HAP-1 (cell line): Measurements from ENCODE around the gene SMCHD1.

ENCODE experiments used
- DNase-seq, 2 experiments: peaks; one replicate each; pipeline ENCODE4 v3.0.0-alpha.2; 2016 to 2020; ENCODE audit warnings: low spot score in 2 of 2
- H3K27me3 ChIP-seq: fragments of 250-450 bp; sonication (Bioruptor Pico); 2 replicates; pipeline ENCODE4 v1.5.1; 2020; ENCODE audit warnings: low read depth, mild to moderate bottlenecking, moderate library complexity
- H3K36me3 ChIP-seq: fragments of 250-450 bp; sonication (Bioruptor Pico); replicated peaks from 2 replicates; pipeline ENCODE4 v1.5.1; 2020; ENCODE audit warnings: mild to moderate bottlenecking
- H3K4me1 ChIP-seq: fragments of 250-450 bp; sonication (Bioruptor Pico); 2 replicates; pipeline ENCODE4 v1.5.1; 2020; ENCODE audit warnings: mild to moderate bottlenecking
- H3K4me3 ChIP-seq: fragments of 250-450 bp; sonication (Bioruptor Pico); 2 replicates; pipeline ENCODE4 v1.5.1; 2020; ENCODE audit warnings: mild to moderate bottlenecking, moderate library complexity
- H3K9me3 ChIP-seq: fragments of 250-450 bp; sonication (Bioruptor Pico); 2 replicates; pipeline ENCODE4 v1.5.1; 2020; ENCODE audit warnings: mild to moderate bottlenecking, moderate library complexity
- in situ Hi-C: fragments of 300-500 bp; cut with MboI; formaldehyde crosslinking; loops from 3 replicates; pipeline ENCODE4 v1.14.3; 2020; ENCODE audit warnings: low sequenced_read_pairs, inconsistent platforms, mixed read lengths

SMCHD1 gene

DNA sequence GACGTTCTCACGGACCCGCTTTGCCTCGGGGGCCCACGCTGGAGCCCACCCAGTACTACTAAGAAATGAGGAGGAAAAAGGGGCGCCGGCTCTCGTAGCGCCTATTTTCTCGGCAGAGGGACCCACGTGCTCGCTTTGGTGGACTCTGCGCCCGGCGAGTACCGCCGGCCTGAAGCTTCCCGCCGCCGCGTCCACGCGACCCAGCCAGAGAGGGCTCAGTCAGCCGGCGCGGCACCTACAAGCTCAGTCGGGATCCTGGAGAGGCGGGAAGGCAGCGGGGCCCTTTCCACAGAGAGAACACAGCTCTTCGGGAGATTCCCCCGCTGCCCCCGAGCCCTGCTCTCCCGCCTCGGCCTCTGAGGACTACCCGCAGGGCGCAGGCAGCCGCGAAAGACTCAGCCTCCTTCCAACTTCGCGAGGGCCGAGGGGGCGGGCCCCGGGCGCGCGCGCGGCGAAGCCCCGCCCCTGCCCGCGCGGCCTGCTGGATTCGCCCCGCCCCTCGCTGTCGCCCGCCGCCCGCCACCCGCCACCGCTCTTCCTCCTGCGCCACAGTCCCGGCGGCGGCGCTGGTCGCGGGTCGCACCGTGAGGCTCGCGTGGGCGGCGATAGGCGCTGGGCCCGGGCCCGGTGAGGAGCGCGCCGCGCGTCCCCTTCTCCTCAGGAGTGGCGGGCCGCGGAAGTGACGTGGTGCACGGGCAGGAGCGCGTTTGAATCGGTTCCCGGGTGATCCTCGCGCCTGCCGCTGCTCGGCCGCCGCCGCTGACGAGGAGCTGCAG is at the start of gene SMCHD1:
Gene SMCHD1, plus strand, starts transcription at position 549 of the 776 bp plus-strand sequence. CDS start 350 bp downstream, outside the sequence.
- peaks cover 17% of the 10 kb centered on the region for H3K4me1 ChIP-seq
- H3K4me3 ChIP-seq: peak within 1 kb of the TSS; percentile 82
- no peaks in the 10 kb centered on the region for H3K9me3 ChIP-seq
- peak; percentile 69 to 86 for DNase-seq
- no peaks in the 10 kb centered on the region for H3K27me3 ChIP-seq
- in situ Hi-C loops: no loop called here
- H3K36me3 ChIP-seq: no peaks in the 10 kb centered on the region

DNA sequence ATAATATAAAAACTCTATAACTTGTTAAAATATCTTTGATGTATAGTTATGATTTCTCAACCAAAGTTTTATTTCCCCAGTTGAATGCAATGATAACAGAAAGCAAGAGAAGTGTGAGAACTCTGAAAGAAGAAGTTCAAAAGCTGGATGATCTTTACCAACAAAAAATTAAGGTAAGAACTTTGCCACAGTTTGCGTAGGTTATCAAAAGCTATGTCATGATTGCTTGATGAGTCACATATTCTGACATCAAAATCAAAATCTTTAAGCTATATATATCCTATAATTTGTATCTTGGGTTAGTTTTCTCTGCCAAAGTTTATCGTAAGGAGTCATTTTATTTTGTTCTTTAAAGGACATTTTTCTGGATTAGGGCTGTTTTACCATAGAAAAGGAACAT is 49.2 kb upstream of the SMCHD1 start:
- no peak for DNase-seq
- Histone ChIP-seq H3K4me1 (0 out of 2 replicates have a peak, but pooled peaks cover 2% of the 10 kb centered on the region), H3K9me3 (no peaks in the 10 kb centered on the region), H3K27me3 (no peaks in the 10 kb centered on the region), H3K4me3 (no peak overlapping the region), H3K36me3 (peaks cover 94% of the 10 kb centered on the region)
- in situ Hi-C loops: no loop called here

DNA sequence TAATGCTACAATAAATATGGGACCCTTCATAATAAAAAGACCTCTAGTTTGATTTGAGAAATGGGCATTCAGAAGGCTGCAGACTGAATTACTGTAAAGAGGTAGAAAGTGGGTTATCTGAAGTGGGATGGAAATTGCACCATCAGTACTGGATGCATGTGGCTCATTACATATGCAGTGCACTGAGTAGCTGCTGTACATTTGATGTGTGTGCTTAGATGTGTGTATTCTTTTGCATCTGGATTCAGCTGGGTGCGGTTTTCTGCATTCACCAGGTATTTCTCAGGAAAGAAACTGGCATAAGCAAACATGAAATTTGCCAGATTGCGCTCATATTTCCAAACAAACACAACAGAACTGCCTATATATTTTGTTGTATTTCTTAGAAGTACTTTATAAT is 45.9 kb upstream of the SMCHD1 start:
- in situ Hi-C loops: no loop called here
- no peaks in the 10 kb centered on the region for H3K9me3 ChIP-seq
- H3K27me3 ChIP-seq: no peaks in the 10 kb centered on the region
- DNase-seq: no peak
- H3K4me1 ChIP-seq: 0 out of 2 replicates have a peak, but pooled peaks cover 2% of the 10 kb centered on the region
- peaks cover 91% of the 10 kb centered on the region for H3K36me3 ChIP-seq
- H3K4me3 ChIP-seq: no peak overlapping the region

DNA sequence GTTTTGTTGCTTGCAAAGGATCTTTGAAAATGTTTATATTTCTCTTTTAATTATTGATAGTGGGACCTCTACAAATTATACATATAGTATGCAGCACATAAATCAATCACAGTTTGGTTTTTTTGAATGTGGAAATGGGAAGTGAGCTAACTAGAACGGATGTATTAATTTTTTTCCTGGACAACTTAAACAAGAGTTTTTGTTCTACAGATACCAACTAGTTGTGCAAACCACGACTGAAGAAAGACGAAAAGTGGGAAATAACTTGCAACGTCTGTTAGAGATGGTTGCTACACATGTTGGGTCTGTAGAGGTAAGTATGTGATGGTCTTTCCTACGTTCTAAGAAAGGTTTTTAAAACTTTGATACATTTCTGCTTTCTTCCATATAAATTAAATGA is 45.0 kb upstream of the SMCHD1 start:
- in situ Hi-C loops: no loop called here
- Histone ChIP-seq H3K4me1 (0 out of 2 replicates have a peak, but pooled peaks cover 2% of the 10 kb centered on the region), H3K9me3 (no peaks in the 10 kb centered on the region), H3K27me3 (no peaks in the 10 kb centered on the region), H3K36me3 (peaks cover 91% of the 10 kb centered on the region), H3K4me3 (no peak overlapping the region)
- DNase-seq: no peak

DNA sequence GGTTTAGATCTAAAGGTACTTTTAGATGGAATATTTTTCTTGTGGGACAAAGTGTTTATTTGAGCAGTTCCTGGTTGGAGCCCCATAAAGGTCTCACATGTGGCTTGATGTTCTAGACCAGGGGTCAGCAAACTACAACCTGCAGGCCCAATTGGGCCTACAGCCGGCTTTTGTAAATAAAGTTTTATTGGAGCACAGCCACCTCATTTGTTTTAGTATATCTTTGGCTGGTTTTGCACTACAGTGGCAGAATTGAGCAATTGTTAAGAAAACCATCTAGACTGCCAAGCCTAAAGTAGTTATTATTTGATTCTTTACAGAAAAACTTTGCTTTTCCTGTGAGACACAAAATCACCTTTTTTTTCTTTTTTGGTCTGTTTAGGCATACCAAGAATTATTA is 42.5 kb upstream of the SMCHD1 start:
- DNase-seq: no peak
- Histone ChIP-seq H3K9me3 (no peaks in the 10 kb centered on the region), H3K4me3 (no peak overlapping the region), H3K27me3 (no peaks in the 10 kb centered on the region), H3K4me1 (peaks cover 10% of the 10 kb centered on the region), H3K36me3 (peaks cover 89% of the 10 kb centered on the region)
- in situ Hi-C loops: no loop called here

DNA sequence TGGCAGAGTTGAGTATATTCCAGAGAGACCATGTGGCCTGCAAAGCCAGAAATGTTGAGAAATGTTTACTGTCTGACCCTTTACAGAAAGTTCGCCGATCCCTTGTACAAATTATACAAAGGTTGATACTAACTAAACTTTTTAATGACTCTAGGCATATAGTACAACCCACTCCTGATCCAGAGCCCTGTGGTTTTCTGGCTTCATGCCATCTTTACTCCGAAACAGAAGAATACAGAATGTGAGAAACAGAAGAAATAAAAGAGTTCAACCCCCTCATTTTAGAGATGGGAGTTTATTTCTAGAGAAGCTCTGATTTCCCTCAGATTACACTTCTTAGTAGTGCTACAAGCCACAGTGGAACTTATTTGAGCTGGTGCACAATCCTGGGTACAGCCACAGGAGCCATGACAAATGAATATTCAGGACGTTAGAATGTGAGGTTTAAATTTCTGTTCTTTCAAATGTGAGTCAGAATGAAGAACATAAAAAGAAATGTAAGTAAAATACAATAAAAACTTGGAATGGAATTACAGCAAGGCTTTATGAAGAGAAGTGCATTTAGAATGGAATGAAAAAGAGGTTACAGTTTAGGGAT is 38.0 kb upstream of the SMCHD1 start:
- no peaks in the 10 kb centered on the region for H3K27me3 ChIP-seq
- no peak overlapping the region for H3K4me3 ChIP-seq
- H3K4me1 ChIP-seq: peaks cover 9% of the 10 kb centered on the region
- no peaks in the 10 kb centered on the region for H3K9me3 ChIP-seq
- H3K36me3 ChIP-seq: peaks cover 46% of the 10 kb centered on the region
- DNase-seq: no peak
- in situ Hi-C loops: no loop called here

DNA sequence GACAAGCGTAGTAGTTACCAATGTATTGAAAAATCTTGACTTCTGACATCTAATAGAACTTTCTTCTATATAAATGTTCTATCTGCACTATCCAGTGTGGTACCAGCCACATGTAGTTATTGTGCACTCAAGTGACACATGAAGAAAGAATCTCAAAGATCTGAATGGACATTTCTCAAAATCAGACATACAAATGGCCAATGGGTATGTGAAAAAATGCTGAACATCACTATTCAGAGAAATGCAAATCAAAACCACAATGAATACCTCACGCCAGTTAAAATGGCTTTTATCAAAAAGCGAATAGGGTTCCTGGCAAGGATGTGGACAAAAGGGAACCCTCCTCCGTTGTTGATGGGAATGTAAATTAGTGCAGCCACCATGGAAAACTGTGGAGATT is 37.5 kb upstream of the SMCHD1 start:
- H3K9me3 ChIP-seq: no peaks in the 10 kb centered on the region
- in situ Hi-C loops: no loop called here
- DNase-seq: peak in 1 of 2 experiments; percentile 55

DNA sequence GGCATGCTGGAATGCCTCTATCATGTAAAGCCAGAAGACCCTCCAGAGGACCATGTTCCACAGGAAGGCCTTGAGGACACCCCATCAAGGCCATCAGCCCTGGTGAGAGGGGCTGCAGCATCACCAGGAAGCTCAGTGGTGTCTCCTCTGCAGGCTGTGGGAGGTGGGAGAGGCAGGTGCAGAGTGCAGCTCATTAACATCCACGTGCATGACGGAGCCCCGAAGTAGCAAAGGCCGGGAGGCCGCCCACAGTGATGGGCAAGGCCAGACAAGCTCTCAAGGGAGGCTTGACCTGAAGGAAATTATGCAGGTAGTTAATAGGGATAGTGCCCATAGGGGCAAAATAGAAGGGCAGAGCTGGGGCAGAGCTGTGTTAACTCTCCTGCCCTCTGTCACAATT is 30.3 kb upstream of the SMCHD1 start:
- H3K27me3 ChIP-seq: no peaks in the 10 kb centered on the region
- no peak for DNase-seq
- H3K4me3 ChIP-seq: no peak overlapping the region
- no peaks in the 10 kb centered on the region for H3K9me3 ChIP-seq
- H3K36me3 ChIP-seq: no peaks in the 10 kb centered on the region
- no peaks in the 10 kb centered on the region for H3K4me1 ChIP-seq
- in situ Hi-C loops: no loop called here

More for the DNA sequence above, 37.5 kb upstream of the SMCHD1 start:
- peaks cover 41% of the 10 kb centered on the region for H3K36me3 ChIP-seq
- H3K4me3 ChIP-seq: no peak overlapping the region
- H3K27me3 ChIP-seq: no peaks in the 10 kb centered on the region
- H3K4me1 ChIP-seq: peaks cover 9% of the 10 kb centered on the region

DNA sequence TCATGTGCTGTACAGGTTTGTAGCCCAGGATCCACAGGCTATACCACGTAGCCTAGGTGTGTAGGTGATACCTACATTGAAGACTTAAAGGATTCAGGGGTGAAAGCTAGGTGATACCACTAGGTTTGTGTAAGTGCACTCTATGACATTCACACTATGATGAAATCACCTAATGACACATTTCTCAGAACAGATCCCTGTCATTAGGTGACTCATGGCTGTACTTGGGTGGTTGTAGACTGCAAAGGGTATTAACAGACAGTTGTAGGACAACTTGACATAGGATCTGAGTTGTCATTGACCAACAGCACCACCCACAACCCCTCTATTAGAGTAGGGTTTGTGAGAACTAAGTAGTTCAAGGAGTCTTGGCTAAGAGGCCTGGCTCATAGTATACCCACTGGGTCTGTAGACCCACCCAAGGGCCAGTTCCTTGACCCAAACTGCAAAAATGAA is 27.7 kb upstream of the SMCHD1 start:
- in situ Hi-C loops: no loop called here
- Histone ChIP-seq H3K4me3 (no peak overlapping the region), H3K4me1 (no peaks in the 10 kb centered on the region), H3K36me3 (no peaks in the 10 kb centered on the region), H3K27me3 (no peaks in the 10 kb centered on the region), H3K9me3 (no peaks in the 10 kb centered on the region)
- no peak for DNase-seq

DNA sequence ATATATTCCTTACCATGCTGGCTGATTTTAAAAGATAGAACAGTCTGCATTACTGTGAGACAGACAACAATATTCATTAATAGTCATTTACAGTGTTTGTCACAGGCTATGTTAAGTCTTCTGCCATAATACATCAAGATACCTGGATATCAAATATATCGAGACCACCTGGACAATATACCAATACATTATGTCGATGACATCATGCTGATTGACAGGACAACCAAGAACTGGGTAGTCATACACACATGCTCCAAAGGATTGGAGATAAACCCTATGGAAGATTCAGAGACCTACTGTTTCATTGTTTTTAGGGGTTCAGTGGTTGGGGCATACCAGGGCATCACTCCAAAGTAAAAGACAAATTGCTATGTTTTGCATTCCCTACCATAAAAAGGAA is 26.5 kb upstream of the SMCHD1 start:
- Histone ChIP-seq H3K4me3 (no peak overlapping the region), H3K9me3 (no peaks in the 10 kb centered on the region), H3K27me3 (no peaks in the 10 kb centered on the region), H3K4me1 (no peaks in the 10 kb centered on the region), H3K36me3 (no peaks in the 10 kb centered on the region)
- in situ Hi-C loops: no loop called here
- no peak for DNase-seq

DNA sequence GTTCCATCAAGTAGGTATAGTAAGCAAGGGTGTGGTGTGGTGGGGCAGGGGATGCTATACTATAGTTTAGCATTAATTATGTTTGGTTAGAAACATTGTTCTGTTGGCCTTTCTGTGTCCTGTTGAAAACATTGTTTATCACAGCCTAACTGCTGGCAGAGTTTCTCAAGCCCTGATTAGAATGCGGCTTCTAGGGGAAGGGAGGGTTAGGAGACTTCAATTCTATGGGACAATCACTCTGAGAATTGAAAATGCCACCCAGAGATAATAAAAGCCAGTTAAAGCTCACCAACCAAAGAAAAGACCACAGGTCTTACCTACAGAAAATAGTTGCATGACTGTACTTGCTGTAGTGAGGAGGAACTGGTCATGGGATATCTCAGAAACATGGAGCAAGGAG is 19.9 kb upstream of the SMCHD1 start:
- in situ Hi-C loops: no loop called here
- no peak for DNase-seq
- Histone ChIP-seq H3K4me1 (no peaks in the 10 kb centered on the region), H3K4me3 (no peak overlapping the region), H3K36me3 (no peaks in the 10 kb centered on the region), H3K27me3 (no peaks in the 10 kb centered on the region), H3K9me3 (0 out of 2 replicates have a peak, but pooled peaks cover 2% of the 10 kb centered on the region)

DNA sequence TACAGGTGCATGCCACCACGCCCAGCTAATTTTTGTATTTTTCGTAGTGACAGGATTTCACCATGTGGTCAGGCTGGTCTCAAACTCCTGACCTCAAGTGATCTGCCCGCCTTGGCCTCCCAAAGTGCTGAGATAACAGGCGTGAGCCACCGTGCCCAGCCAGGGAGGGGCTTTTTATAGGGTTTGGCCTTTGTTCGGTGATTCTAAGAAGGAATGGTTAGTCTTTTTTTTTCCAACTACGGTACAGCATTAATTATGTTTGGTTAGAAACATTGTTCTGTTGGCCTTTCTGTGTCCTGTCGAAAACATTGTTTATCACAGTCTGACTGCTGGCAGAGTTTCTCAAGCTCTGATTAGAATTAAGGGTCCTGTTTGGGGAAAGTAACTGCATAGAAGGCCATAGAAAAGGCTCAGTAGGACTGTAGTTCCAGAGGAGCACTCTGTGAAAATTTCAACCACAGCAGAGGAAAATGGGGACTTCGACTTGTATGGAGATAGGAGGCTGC is 19.3 kb upstream of the SMCHD1 start:
- Histone ChIP-seq H3K4me1 (no peaks in the 10 kb centered on the region), H3K9me3 (0 out of 2 replicates have a peak, but pooled peaks cover 2% of the 10 kb centered on the region), H3K36me3 (no peaks in the 10 kb centered on the region), H3K27me3 (no peaks in the 10 kb centered on the region), H3K4me3 (no peak overlapping the region)
- DNase-seq: no peak
- in situ Hi-C loops: no loop called here

DNA sequence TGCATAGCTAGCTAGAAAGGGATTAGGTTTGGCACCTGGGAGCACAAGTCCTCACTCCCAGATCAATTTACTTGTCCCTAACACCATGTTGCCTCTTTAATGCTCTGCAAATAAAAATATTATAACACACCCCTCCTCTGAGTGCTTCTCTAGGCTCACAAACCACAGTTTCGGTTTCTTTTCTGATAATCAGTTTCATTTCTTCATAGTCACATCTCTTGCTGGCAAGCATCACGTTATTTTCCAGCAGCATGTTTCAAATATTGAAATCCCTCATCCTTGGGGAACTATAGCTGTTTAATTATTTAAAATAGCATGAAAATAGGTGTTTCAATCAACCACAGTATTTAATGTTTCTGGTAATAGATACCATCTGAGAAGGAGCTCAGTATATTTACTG is 13.9 kb upstream of the SMCHD1 start:
- no peaks in the 10 kb centered on the region; the same call in 1 of the 2 replicates for H3K27me3 ChIP-seq
- DNase-seq: no peak
- in situ Hi-C loops: no loop called here
- no peaks in the 10 kb centered on the region for H3K4me1 ChIP-seq
- H3K4me3 ChIP-seq: no peak overlapping the region
- H3K36me3 ChIP-seq: no peaks in the 10 kb centered on the region
- H3K9me3 ChIP-seq: no peaks in the 10 kb centered on the region

DNA sequence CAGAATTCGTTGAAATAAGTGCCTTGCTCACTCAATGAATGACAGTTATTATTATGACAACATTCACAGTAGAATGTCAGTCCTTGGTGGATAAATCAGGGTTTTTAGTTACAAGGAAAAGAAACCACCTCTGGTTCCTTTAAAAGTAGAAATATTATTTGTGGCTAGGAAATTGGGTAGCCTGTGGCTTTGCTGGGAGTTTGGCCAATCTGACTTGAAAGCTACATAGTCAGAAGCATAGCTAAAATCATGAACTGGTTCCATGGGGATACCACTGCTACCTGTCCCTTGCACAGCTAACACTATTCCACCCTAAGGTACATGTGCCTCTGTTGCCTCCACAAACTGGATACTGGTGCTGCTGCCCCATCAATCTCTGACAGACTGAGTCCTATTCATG is 12.8 kb upstream of the SMCHD1 start:
- Histone ChIP-seq H3K27me3 (no peaks in the 10 kb centered on the region; the same call in 1 of the 2 replicates), H3K36me3 (no peaks in the 10 kb centered on the region), H3K4me3 (no peak overlapping the region), H3K4me1 (no peaks in the 10 kb centered on the region), H3K9me3 (no peaks in the 10 kb centered on the region)
- no peak for DNase-seq
- in situ Hi-C loops: no loop called here
